ENCODE results near the gene ANKRD45. TPM values are rescaled to one million over a fixed set of nuclear protein-coding genes. Genes with fewer than 3 reads are reported as not detected.
"Not testable (repeated sequence)": the region's sequence is repeated elsewhere in the genome, so short reads cannot be mapped to it uniquely, and the experiment has no call there.

The ANKRD45 gene
- total RNA-seq, 1 donor from 2014 or later = 0.87 TPM

- ATAC-seq (no peak), DNase-seq (no peak)
- no peak overlapping the region for H3K4me3 ChIP-seq
- intact Hi-C loops (cut with DNase I) = no loop called here
- H3K27ac ChIP-seq = no peak overlapping the region
- no peak for TF ChIP-seq CTCF (IDR thresholded peaks at IDR 0.05)
- no peaks in the 10 kb centered on the region for H3K9me3 ChIP-seq
- H3K4me1 ChIP-seq = no peaks in the 10 kb centered on the region
- peaks cover 12% of the 10 kb centered on the region for H3K27me3 ChIP-seq
- H3K36me3 ChIP-seq = no peaks in the 10 kb centered on the region
Measured at GRCh38 chr1:173708787-173709186, 39.1 kb upstream of the ANKRD45 start.

DNA sequence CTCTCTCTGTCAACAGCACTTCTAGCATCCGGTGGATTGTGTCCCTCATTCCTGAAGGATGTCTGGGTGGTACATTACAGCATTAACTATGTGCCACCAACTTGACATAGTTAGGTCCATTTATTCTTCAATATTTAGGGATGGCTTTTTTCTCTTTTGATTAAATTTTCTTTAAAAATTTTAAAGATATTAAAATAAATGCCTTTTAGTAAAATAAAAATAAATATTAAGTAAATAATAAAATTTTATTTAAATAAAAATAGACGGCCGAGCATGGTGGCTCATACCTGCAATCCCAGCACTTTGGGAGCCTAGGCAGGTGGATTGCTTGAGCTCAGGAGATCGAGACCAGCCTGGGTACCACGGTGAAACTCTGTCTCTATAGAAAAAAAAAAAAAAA is 35.5 kb upstream of the ANKRD45 start:
- no peak overlapping the region for H3K27ac ChIP-seq
- DNase-seq (no peak), ATAC-seq (no peak)
- no peaks in the 10 kb centered on the region for H3K4me1 ChIP-seq
- no peaks in the 10 kb centered on the region for H3K36me3 ChIP-seq
- H3K9me3 ChIP-seq = no peaks in the 10 kb centered on the region
- peaks cover under 1% of the 10 kb centered on the region for H3K27me3 ChIP-seq
- TF ChIP-seq CTCF (IDR thresholded peaks at IDR 0.05) = no peak
- H3K4me3 ChIP-seq = no peak overlapping the region
- intact Hi-C loops (cut with DNase I) = no loop called here

DNA sequence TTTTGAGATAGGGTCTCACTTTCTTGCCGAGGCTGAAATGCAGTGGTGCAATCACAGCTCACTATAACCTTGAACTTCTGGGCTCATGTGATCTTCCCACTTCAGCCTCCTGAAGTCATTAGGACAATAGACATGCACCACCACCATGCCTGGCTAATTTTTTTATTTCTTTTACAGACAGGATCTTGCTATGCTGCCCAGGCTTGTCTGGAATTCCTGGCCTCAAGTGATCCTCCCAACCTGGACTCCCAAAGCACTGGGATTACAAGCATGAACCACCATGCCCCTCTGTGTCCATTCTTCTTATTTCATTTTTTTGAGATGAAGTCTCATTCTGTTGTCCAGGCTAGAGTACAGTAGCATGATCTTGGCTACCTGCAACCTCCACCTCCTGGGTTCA is 33.1 kb upstream of the ANKRD45 start:
- Histone ChIP-seq H3K9me3 (no peaks in the 10 kb centered on the region), H3K27ac (no peak overlapping the region), H3K4me1 (no peaks in the 10 kb centered on the region), H3K36me3 (no peaks in the 10 kb centered on the region), H3K27me3 (no peaks in the 10 kb centered on the region), H3K4me3 (no peak overlapping the region)
- TF ChIP-seq CTCF (IDR thresholded peaks at IDR 0.05) = no peak
- ATAC-seq (no peak), DNase-seq (no peak)
- intact Hi-C loops (cut with DNase I) = no loop called here

GRCh38 chr1:173701299-173701698 is 31.6 kb upstream of the ANKRD45 start:
- H3K4me3 ChIP-seq; ATAC-seq; H3K36me3 ChIP-seq; H3K27me3 ChIP-seq; H3K27ac ChIP-seq; H3K9me3 ChIP-seq; DNase-seq; intact Hi-C loops (cut with DNase I); H3K4me1 ChIP-seq: not testable (repeated sequence)

DNA sequence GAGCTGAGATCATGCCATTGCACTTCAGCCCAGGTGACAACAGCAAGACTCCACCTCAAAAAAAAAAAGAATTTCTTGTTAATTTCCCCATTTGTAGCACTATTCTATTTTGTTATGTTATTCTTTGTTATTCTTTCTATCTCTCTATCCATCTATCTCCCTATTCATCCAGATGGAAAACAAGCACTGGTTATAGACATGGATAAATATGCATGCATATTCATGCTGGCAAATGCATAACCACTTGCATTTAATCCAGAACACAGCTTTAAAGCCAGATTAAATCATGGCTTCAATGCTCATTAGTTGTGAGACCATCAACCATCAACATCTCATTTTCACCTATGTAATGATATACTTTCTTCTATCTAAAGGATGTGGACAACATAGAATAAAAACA is 23.6 kb upstream of the ANKRD45 start:
- Histone ChIP-seq H3K9me3 (no peaks in the 10 kb centered on the region), H3K4me3 (no peak overlapping the region), H3K27me3 (no peaks in the 10 kb centered on the region), H3K36me3 (no peaks in the 10 kb centered on the region), H3K27ac (no peak overlapping the region), H3K4me1 (no peaks in the 10 kb centered on the region)
- ATAC-seq = no peak
- intact Hi-C loops (cut with DNase I) = no loop called here
- no peak for DNase-seq
- no peak for TF ChIP-seq CTCF (IDR thresholded peaks at IDR 0.05)

DNA sequence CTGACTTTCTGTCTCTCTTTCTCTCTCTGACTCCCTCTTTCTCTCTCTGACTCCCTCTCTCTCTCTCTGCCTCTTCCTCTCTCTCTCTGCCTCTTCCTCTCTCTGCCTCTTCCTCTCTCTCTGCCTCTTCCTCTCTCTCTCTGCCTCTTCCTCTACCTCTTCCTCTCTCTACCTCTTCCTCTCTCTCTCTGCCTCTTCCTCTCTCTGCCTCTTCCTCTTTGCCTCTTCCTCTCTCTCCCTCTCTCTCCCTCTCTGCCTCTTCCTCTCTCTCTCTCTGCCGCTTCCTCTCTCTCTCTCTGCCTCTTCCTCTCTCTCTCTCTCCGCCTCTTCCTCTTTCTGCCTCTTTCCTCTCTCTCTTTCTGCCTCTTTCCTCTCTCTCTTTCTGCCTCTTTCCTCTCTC is 18.6 kb upstream of the ANKRD45 start:
- no peak overlapping the region for H3K27ac ChIP-seq
- ATAC-seq = no peak
- intact Hi-C loops (cut with DNase I) = no loop called here
- no peak for TF ChIP-seq CTCF (IDR thresholded peaks at IDR 0.05)
- H3K4me1 ChIP-seq = no peaks in the 10 kb centered on the region
- no peaks in the 10 kb centered on the region for H3K36me3 ChIP-seq
- no peak overlapping the region for H3K4me3 ChIP-seq
- DNase-seq = no peak
- no peaks in the 10 kb centered on the region for H3K9me3 ChIP-seq
- no peaks in the 10 kb centered on the region for H3K27me3 ChIP-seq

DNA sequence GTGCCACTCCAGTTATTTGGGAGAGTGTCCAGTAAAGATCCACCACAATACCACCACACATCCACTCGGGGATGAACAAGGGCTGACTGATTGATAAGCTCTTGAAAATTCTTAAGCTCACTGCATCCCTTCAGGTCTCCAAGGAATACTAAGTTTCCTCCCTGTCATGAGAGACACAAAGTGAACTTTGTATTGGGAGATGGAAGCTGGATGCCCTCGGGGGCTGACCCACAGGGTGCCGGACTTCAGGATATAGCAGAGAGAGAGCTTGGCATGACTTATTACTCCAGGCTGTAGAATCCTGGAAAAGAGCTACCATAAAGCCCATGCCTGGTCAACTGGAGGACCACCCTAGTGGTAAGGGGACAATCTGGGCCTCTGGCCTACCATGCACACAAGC is 15.5 kb upstream of the ANKRD45 start:
- H3K36me3 ChIP-seq; intact Hi-C loops (cut with DNase I); ATAC-seq; H3K27me3 ChIP-seq; H3K27ac ChIP-seq; H3K4me1 ChIP-seq; H3K9me3 ChIP-seq; H3K4me3 ChIP-seq; DNase-seq: not testable (repeated sequence)

GRCh38 chr1:173683838-173684237 is 14.2 kb upstream of the ANKRD45 start:
- H3K27ac ChIP-seq; H3K4me3 ChIP-seq; intact Hi-C loops (cut with DNase I); H3K27me3 ChIP-seq; ATAC-seq; DNase-seq; H3K36me3 ChIP-seq; H3K4me1 ChIP-seq; H3K9me3 ChIP-seq: not testable (repeated sequence)

All from upper lobe of right lung (tissue), 1 donor.